ENCODE results near the gene HPSE2.

Gene HPSE2

DNA sequence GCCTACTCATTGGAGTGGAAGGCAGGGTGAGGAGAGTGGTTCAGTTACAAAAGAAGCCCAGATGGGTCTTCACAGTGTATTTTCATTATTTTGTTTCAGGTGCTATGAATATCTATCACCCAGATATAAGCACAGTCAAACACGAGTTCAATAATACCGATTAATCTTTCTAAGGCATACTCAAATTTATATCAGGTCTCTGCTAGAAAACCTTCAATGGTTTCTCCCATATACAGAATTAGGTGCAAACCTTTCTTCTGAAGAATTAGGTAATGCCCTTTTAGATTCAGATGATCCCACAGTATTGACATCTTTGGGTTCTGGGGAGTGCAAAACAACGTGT, 774.2 kb downstream of the HPSE2 start:
- no peak for DNase-seq (ENCODE audit: low spot score)

- no peak for DNase-seq (ENCODE audit: low spot score)
Observed at GRCh38 chr10:98460837-98461499, 774.7 kb downstream of the HPSE2 start.

GRCh38 chr10:98458809-98459784, 776.6 kb downstream of the HPSE2 start:
- DNase-seq (ENCODE audit: low spot score), result no peak

DNA sequence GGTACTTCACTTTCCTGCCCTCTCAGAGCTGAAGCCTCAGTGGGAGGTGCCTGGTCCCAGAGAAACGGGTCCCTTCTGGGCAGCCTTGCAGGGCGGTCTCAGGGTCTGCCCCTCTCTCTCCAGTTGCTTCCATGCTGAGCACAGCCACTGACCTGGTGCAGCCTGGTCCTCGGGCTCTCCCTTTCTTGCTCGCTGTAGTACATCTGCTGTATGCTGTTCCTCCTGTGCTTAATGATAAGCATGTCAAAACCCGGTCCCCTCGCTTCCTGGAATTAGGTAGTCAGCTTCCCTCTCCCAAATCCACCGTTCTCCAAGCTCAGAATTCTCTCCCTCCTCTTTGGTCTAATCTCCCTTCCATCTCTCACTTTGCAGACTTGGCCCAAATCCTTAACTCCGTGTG, 777.9 kb downstream of the HPSE2 start:
- DNase-seq (ENCODE audit: low spot score), result no peak

- no peak for DNase-seq (ENCODE audit: low spot score)
Observed at GRCh38 chr10:98456686-98457482, 778.8 kb downstream of the HPSE2 start.

DNA sequence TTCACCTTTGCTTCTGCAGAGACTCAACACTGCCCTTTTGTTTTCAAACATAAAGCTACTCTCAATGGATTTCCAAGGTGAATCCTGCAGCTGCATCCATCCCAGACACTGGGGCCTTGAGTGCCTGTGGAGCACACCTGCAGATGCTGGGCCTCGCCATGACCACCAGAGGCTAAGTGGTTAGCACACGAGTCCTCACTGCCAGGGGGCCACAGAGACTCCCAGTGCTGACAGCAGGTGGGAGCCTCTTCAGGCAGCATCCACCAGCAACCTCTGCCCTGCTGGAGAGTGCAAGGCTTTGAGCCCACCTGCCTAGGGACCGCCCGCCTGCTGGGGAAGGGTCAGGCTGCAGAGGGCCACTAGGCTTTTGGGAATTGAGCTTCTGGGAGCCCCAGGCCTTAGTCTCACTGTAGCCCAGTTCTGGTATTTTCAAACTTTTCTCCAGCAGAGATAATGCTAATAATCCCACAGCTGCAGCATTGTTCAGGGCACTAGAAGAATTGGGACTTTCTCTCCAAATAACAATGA, 779.5 kb downstream of the HPSE2 start:
- no peak for DNase-seq (ENCODE audit: low spot score)

DNA sequence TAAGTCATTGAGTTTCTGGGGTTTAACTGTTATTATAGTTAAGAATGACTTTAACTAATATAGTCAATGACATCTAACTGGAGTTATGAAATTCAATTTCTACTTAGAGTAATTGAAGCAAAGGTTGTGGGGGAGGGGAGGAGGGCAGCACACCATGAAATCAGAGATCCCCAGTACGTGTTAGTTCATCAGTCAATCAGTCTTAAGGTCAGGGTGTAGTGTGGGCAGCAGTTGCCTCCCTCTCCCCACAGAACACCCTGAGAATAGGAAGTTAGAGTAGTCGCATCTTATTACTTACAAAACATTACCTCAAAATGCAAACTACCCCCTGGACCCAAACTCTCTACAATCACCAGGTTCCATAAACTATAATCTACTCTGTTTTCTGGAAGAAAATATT, 781.9 kb downstream of the HPSE2 start:
- DNase-seq (ENCODE audit: low spot score), result no peak

- no peak for DNase-seq (ENCODE audit: low spot score)
Observed at GRCh38 chr10:98450618-98451017, 785.0 kb downstream of the HPSE2 start.

DNA sequence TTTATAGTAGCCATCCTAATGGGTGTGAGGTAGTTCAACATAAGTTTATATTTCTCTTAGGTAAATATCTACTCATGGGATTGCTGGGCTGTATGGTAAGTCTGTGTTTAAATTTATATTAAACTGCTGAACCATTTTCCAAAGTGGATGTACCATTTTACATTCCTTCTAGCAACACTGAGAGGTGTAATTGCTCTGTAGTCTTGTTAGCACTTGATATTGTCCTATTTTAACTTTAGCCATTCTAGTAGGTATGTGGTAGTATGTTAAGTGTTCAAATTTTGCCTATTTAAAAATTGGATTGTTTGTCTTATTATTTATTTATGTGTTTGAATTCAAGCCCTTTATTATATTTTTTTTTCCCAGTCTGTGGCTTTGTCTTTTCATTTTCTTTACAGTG, 786.4 kb downstream of the HPSE2 start:
- no peak for DNase-seq (ENCODE audit: low spot score)

DNA sequence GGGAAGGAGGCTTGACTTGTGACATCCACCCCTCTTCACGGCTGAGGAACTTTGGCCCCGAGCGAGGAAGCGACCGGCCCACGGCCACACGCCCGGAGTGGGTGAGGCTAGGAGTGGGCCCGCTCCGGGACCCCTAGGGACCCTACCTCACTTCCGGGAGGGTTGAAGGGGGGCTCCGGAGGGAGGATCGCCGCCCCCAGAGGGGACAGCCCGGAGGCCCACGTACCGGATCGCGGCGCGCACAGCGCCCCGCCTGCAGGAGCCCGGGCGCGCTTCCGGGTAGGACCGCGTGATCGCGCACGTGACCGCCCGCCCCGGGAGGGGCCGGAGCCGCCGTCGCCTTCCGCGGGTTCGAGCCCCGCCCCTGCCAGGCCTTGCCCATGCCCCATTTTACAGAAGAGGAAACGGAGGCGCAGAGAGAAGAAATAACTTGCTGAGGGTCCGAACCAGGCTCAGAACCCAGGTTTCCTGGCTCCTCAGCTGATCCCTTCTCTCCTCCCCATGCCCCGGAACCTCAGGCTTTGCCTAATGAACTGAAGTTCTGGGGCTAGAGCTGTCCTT, 788.9 kb downstream of the HPSE2 start, which contains the start of gene HPS1:
Gene HPS1, minus strand, starts transcription at position 275 of the 561 bp plus-strand sequence. CDS start 3,695 bp downstream, outside the sequence.
- peak; percentile 79 for DNase-seq (ENCODE audit: low spot score)

GRCh38 chr10:98446151-98446660, 789.4 kb downstream of the HPSE2 start:
- peak; percentile 70 for DNase-seq (ENCODE audit: low spot score)

DNA sequence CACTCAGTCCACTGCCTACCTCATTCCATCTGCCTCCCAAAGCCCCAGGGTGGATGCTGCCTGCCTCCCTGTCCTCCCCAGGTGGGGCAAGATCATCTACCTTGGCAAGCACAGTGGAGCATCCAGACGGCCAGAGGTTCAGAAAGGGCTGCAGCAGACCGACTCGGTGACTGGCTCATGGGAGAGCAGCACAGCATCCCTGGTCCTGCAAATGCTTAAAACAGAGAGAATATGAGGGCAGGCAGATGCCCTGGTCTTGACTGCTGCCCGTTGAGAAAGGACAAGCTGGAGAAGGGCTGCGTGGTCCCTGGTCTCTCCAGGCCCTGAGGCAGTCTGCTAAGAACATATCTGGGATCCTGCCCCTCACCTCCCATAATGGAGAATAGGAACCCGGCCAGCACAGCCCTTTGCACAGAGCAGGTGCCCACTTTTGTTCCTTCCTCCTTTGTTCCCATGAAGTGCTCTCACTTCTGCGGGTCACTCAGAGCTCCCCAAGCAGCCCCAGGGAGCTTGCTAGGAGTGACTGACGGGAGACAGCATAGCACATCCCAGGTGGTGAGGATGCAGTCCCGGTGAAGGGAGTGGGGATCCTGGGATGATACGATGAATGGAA, 790.3 kb downstream of the HPSE2 start:
- no peak for DNase-seq (ENCODE audit: low spot score)

DNA sequence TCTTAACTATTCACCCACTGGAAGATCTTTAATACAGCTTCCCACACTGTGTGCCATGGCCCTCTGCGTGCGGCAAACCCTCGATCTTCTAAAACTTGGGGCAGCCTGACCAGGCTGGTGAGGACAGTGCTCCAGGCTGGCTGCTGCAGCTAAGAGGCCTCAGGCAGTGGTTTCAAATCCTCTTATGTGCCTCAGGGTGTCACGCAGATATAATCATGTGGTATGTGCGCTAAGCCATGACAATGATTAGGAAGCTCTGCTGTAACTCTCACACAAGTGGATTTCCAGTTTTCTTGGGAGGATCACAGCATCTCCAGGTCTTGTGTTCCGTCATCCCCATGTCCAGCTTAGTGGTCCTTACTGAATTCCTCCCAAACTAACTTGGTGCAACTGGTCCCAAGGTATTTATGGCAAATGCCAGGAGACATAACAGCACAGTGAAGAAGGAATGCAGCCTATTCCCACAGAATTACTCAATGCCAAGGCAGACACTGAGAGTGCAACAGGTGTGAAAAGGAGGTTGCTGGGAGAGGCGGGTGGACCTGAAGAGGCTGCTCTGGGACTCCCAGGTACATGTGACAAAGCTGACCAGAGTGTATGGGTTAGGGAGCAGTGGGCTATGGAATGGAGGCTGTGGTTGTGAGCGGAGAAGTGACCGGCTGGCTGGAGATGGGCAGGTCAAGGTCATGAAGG, 791.2 kb downstream of the HPSE2 start:
- DNase-seq (ENCODE audit: low spot score), result no peak

GRCh38 chr10:98438715-98439114, 796.9 kb downstream of the HPSE2 start:
- DNase-seq (ENCODE audit: low spot score), result no peak

GRCh38 chr10:98436704-98437103, 798.9 kb downstream of the HPSE2 start:
- DNase-seq (ENCODE audit: low spot score), result no peak

DNA sequence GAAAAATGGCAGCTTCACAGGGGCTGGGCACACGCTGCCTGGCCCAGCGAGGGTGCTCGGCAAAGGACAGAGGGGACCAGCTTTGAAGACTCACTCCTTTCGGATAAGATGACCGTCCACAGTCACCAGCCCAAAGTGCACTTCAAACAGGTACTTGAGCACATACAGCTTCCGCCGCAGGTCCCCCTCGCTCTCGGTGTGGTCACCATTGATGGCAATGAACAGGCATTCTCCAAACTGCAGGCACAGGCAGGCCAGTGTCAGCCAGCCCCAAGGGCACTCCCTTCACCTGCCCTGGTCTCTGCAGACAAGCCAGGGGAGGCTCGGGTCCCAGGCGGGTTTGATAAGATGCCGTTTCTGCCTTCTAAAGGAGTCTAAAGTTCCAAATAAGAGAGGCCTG, 800.5 kb downstream of the HPSE2 start:
- DNase-seq (ENCODE audit: low spot score), result no peak

GRCh38 chr10:98433881-98434732, 801.5 kb downstream of the HPSE2 start:
- no peak for DNase-seq (ENCODE audit: low spot score)

DNA sequence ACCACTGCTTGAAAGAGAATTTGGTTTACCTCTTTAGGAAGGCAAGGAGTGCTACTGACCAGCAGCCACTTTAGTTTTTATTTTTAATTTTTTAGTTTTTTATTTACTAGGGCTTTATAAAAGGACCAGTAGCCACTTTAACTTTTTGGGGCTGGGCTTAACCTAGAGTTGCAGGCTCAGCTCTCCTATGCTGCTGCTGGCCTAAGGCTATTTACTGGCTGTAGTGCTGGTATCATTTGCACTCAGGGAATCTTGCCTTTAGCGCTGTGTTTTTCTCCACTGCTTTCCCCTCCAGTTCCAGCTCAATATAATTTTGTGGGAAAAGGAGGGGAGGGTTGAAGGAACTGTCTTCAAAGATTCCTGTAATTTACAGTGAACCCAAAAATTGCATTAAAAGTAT, 802.3 kb downstream of the HPSE2 start:
- peak; percentile 7 for DNase-seq (ENCODE audit: low spot score)

DNA sequence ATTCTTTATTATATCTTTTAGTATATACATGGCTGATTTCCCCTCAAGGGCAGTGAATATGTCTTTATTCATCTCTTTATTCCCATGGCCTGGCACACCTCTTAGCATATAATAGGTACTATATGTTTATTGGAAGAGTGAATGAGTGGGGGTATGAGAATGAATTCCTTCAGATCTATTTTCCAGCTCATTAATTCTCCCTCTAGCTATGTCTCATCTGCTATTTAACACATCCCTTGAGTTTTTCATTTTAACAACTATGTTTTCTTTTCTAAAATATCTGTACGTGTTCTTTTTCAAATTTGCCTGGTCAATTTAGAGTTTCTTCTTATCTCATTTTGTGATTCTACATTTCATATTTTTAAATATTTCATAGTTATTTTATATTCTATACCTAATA, 803.3 kb downstream of the HPSE2 start:
- no peak for DNase-seq (ENCODE audit: low spot score)

DNA sequence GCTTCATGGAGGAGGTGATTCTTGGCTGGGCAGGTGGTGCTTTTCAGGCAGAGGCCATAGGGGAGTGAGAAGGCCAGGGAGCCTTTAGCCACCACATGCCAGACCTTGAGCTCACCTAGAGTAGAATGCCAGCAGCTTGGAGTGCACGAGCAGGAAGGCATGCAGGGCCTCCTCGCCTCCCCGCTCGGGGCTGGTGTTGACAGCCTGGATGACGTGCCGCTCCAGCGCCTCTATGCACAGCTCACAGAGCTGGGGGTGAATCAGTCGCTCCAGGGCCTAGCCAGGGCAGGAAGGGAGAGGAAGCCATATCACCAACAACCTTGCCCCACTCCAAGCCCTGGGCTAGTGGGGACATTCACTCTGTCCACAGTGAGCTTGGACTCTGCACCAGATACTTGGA, 804.6 kb downstream of the HPSE2 start:
- peak; percentile 20 for DNase-seq (ENCODE audit: low spot score)

Data from ecto neural progenitor cell (in vitro differentiated cells).